HEK293 (cell line): Measurements from ENCODE around the gene MYBPH.

Experiments used
- CTCF ChIA-PET: fragments of 350-600 bp; formaldehyde crosslinking; extraction: SDS; loops from one replicate; lab custom pipeline; 2021; ENCODE audit warnings: antibody characterized with exemption; lab: Yijun Ruan, JAX
- POLR2A ChIA-PET: fragments of 300-600 bp; formaldehyde crosslinking; extraction: SDS; loops from one replicate; lab custom pipeline; 2020; ENCODE audit warnings: antibody characterized with exemption, inconsistent platforms; lab: Yijun Ruan, JAX
- H3K27ac ChIP-seq: fragments of 200-500 bp; sonication (Bioruptor generic); 2 replicates; pipeline ENCODE4 v1.5.1; 2014; ENCODE audit warnings: low read depth, low read length, control low read depth, inconsistent platforms; ENCODE audit errors: extremely low read depth
- H3K36me3 ChIP-seq, 2 experiments: fragments of 200-500 bp in 1 of 2; sonication (Bioruptor generic) in 1 of 2; 1 replicate in 1 of 2; 2 replicates in 1 of 2; pipeline ENCODE4 v1.5.1; 2014 to 2017; ENCODE audit warnings: inconsistent platforms in 2 of 2, low read length in 2 of 2; ENCODE audit not compliant: control insufficient read depth in 2 of 2, insufficient read depth in 1 of 2
- H3K4me1 ChIP-seq: fragments of 200-500 bp; sonication (Bioruptor generic); 2 replicates; pipeline ENCODE4 v1.5.1; 2014; ENCODE audit warnings: mild to moderate bottlenecking, low read length, inconsistent platforms; ENCODE audit not compliant: control insufficient read depth, insufficient read depth
- H3K4me3 ChIP-seq: 2 replicates; pipeline ENCODE4 v1.5.1; 2011; ENCODE audit warnings: low read depth, mild to moderate bottlenecking, control low read depth, low read length, moderate library complexity
- H3K9me3 ChIP-seq: fragments of 200-500 bp; sonication (Bioruptor generic); 2 replicates; pipeline ENCODE4 v1.5.1; 2014; ENCODE audit warnings: low read depth, low read length, inconsistent platforms; ENCODE audit not compliant: control insufficient read depth, insufficient read depth
- PRDM1 ChIP-seq: fragments of 450-650 bp; formaldehyde crosslinking; IDR thresholded peaks from 2 replicates; pipeline ENCODE4; 2016; ENCODE audit warnings: missing biosample characterization, missing genetic modification characterization
- SCRT2 ChIP-seq: fragments of 450-650 bp; formaldehyde crosslinking; IDR thresholded peaks from 2 replicates; pipeline ENCODE4 v1.5.1; 2016; ENCODE audit warnings: missing biosample characterization, missing genetic modification characterization
- ZBTB48 ChIP-seq: fragments of 450-650 bp; formaldehyde crosslinking; IDR thresholded peaks from 2 replicates; pipeline ENCODE4 v1.5.1; 2016; ENCODE audit warnings: missing biosample characterization, missing genetic modification characterization
- ZNF121 ChIP-seq: fragments of 450-650 bp; formaldehyde crosslinking; IDR thresholded peaks from 2 replicates; pipeline ENCODE4 v1.5.1; 2016; ENCODE audit warnings: missing biosample characterization, missing genetic modification characterization
- ZNF133 ChIP-seq: fragments of 450-650 bp; formaldehyde crosslinking; IDR thresholded peaks from 2 replicates; pipeline ENCODE4 v1.5.1; 2016; ENCODE audit warnings: missing biosample characterization, missing genetic modification characterization
- ZNF174 ChIP-seq: fragments of 450-650 bp; formaldehyde crosslinking; IDR thresholded peaks from 2 replicates; pipeline ENCODE4 v1.5.0; 2017; ENCODE audit warnings: missing biosample characterization, mild to moderate bottlenecking, missing genetic modification characterization
- ZNF24 ChIP-seq: fragments of 450-650 bp; formaldehyde crosslinking; IDR thresholded peaks from 2 replicates; pipeline ENCODE4 v1.5.1; 2016; ENCODE audit warnings: missing biosample characterization, missing genetic modification characterization
- ZNF366 ChIP-seq: fragments of 450-650 bp; formaldehyde crosslinking; conservative IDR thresholded peaks from 2 replicates; pipeline ENCODE4 v1.5.1; 2016; ENCODE audit warnings: missing biosample characterization, missing genetic modification characterization
- ZNF394 ChIP-seq: fragments of 450-650 bp; formaldehyde crosslinking; IDR thresholded peaks from 2 replicates; pipeline ENCODE4 v1.5.1; 2016; ENCODE audit warnings: missing biosample characterization, missing genetic modification characterization, mild to moderate bottlenecking, moderate library complexity, borderline replicate concordance
- ZNF514 ChIP-seq: fragments of 450-650 bp; formaldehyde crosslinking; IDR thresholded peaks from 2 replicates; pipeline ENCODE4 v1.5.1; 2016; ENCODE audit warnings: missing biosample characterization, missing genetic modification characterization
- ZNF561 ChIP-seq: fragments of 450-650 bp; IDR thresholded peaks from 2 replicates; pipeline ENCODE4 v1.5.1; 2018; ENCODE audit warnings: missing biosample characterization, missing genetic modification characterization, borderline replicate concordance
- ZNF585B ChIP-seq: fragments of 450-650 bp; formaldehyde crosslinking; IDR thresholded peaks from 2 replicates; pipeline ENCODE4 v1.5.1; 2016; ENCODE audit warnings: missing biosample characterization, missing genetic modification characterization
- ZNF596 ChIP-seq: fragments of 450-650 bp; IDR thresholded peaks from 2 replicates; pipeline ENCODE4 v1.5.0; 2018; ENCODE audit warnings: missing biosample characterization, mild to moderate bottlenecking, missing genetic modification characterization, moderate library complexity
- ZNF670 ChIP-seq: fragments of 450-650 bp; formaldehyde crosslinking; IDR thresholded peaks from 2 replicates; pipeline ENCODE4 v1.5.1; 2016; ENCODE audit warnings: missing biosample characterization, missing genetic modification characterization, low read depth
- ZNF701 ChIP-seq: fragments of 450-650 bp; formaldehyde crosslinking; IDR thresholded peaks from 2 replicates; pipeline ENCODE4 v1.5.1; 2016; ENCODE audit warnings: missing biosample characterization, missing genetic modification characterization
- TF ChIP-seq, protein P1 (sequence below): fragments of 450-650 bp; formaldehyde crosslinking; IDR thresholded peaks from 2 replicates; pipeline ENCODE4 v1.5.1; 2016; ENCODE audit warnings: missing biosample characterization, missing genetic modification characterization

The MYBPH gene

DNA sequence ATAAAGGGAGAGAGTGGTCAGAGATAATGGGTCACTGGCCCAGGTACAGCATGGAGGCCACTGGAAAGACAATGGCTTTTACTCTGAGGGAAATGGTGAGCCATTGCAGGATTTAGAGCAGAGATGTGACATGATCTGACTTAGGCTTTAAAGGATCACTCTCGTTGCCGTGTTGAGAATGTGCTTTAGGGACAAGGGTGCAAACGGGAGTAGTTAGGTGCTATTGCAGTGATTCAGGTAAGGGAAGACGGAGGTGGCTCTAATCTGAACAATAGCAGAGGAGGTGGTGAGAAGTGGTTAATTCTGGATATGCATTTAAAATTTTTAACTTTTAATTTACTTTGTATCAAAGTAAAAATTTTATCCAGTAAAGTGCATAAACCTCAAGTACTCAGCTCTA lies 38.3 kb downstream of the MYBPH start (continued):
- TF ChIP-seq ZNF174 = no peak
- TF ChIP-seq SCRT2 = no peak
- no peak for TF ChIP-seq ZNF133 (tag by site-specific recombination)
- TF ChIP-seq ZNF394 (tag by site-specific recombination) = no peak
- TF ChIP-seq PRDM1 (tag by site-specific recombination) = no peak

DNA sequence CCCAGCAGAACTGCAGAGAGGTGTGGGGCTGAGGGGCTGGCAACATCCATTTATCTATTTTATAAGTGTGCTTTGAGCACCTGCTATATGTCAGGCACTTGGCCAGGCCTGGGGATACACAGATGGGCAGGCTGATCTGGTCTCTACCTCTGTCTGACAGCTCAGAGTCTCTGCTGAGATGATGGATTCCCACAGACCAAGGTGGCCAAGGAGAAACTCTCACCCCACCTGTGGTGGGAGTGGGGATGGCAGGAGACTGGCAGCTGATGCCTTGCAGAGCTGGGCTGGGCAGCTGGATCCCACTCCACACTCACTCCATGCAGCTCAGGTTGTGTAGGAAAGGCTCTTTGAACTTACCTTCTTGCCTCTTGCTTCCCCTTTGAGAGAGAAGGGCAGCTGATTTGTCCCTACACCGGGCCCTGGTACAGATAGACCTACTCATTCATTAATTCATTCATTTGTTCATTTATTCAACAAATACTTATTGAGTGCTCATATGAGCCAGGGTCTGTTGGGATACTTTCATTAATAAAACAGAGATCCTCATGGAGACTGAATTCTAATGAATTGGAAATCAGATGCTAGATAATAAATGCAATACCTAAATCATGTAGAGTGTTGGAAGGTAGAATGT lies 39.1 kb downstream of the MYBPH start:
- H3K36me3 ChIP-seq = no peaks in the 10 kb centered on the region
- ChIA-PET CTCF (interaction anchor here (1.0 to 1.2 kb wide), 3 partner anchors 10 to 96 kb away, joined by 3 read pairs; no protein-coding TSS in a partner anchor), POLR2A (no interaction called here)
- H3K4me1 ChIP-seq = peaks cover 2% of the 10 kb centered on the region; the same call in 1 of the 2 replicates
- no peak overlapping the region for H3K4me3 ChIP-seq
- H3K27ac ChIP-seq = no peak overlapping the region
- TF ChIP-seq ZNF121 (tag by site-specific recombination) (peak; percentile 64; the same call in 1 of the 2 replicates), ZNF24 (tag by site-specific recombination) (peak; percentile 71; the same call in 1 of the 2 replicates), ZNF514 (tag by site-specific recombination) (no peak)
- H3K9me3 ChIP-seq = no peaks in the 10 kb centered on the region

DNA sequence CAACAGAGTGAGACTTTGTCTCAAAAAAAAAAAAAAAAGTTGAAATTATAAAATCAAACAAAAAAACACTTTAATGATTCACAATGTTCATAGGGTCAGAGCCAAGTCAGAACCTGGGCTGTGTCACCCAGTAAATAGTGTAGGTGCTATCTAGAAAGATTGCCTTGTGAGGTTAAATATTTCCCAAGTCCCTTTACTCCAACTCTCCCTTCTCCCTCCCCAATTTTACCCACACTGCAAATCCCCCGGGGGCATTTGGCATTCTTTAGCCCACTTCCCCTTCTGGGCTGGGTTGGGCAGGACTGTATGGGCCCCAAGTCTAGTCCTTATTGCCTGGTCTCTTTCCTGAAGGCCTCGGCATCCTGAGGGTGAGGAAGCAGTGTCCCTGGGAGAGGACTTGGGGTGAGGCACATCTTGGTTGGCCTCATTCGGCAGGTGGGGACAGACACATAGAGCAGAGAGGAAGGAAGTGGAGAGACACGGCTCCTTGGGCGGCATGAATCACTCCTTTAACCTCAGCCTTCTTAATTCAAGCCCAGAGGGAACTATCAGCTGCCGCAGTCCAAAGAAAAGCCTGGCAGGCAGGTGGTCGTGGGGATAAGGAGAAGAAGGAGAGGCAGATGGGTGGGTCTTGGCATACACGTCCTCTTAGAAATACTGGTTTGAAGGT lies 39.9 kb downstream of the MYBPH start:
- no peaks in the 10 kb centered on the region for H3K9me3 ChIP-seq
- CTCF ChIA-PET = interaction anchor here (1.0 to 1.1 kb wide), 2 partner anchors 17 to 96 kb away, joined by 3 read pairs; no protein-coding TSS in a partner anchor
- H3K4me1 ChIP-seq = peaks cover 2% of the 10 kb centered on the region; the same call in 1 of the 2 replicates

DNA sequence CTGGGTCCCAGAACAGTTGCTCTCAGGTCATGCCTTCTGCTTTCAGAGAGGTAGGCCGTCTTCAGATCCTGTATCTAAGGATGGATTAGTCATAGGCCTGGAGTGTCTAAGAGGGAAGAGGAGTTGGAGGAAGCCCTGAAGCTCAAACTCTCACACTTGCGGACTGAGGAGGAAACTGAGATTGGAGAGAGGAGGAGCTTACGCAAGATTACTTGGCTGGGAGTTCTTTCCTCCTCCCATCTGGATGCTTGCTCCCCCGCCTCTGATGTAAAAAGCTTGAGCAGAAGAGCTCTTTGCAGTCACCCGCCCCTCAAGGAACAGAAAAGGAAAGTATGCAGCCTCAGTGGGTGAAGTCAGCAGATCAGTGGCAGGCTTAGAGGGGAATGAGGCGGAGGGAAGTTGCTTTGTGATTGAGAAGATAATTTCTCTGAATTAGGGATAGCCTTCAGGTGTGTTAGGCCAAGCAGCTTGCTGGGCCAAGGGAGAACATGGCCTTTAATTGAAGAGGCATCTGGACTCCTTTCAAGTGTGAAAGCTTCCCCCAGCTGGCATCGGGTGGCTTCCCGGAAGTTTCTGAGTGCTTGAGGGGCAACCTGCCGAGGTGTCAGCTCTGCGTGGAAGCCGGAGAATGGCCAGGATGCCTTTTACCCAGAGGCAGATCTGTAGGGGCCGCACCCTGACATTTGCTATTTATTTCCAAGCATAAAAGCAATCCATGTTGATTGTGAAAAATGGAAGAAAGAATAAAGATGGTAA lies 41.5 kb downstream of the MYBPH start:
- ChIA-PET CTCF (interaction anchor here (0.6 to 3.8 kb wide), 9 partner anchors 9 to 188 kb away, joined by 3 to 21 read pairs (median 6); no protein-coding TSS in a partner anchor), POLR2A (no interaction called here)
- H3K4me1 ChIP-seq = no peaks in the 10 kb centered on the region
- no peaks in the 10 kb centered on the region for H3K9me3 ChIP-seq
- no peak overlapping the region for H3K27ac ChIP-seq
- H3K4me3 ChIP-seq = no peak overlapping the region
- no peaks in the 10 kb centered on the region for H3K36me3 ChIP-seq
- TF ChIP-seq, protein P1, sequence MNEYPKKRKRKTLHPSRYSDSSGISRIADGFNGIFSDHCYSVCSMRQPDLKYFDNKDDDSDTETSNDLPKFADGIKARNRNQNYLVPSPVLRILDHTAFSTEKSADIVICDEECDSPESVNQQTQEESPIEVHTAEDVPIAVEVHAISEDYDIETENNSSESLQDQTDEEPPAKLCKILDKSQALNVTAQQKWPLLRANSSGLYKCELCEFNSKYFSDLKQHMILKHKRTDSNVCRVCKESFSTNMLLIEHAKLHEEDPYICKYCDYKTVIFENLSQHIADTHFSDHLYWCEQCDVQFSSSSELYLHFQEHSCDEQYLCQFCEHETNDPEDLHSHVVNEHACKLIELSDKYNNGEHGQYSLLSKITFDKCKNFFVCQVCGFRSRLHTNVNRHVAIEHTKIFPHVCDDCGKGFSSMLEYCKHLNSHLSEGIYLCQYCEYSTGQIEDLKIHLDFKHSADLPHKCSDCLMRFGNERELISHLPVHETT = no peak
- TF ChIP-seq ZNF121 (tag by site-specific recombination) (no peak), ZNF701 (tag by site-specific recombination) (no peak), ZNF670 (tag by site-specific recombination) (no peak), ZNF585B (no peak), ZNF133 (tag by site-specific recombination) (no peak), ZNF596 (tag by site-specific recombination) (no peak), ZBTB48 (no peak)

More for the DNA sequence above, 39.9 kb downstream of the MYBPH start:
- Histone ChIP-seq H3K27ac (no peak overlapping the region), H3K36me3 (no peaks in the 10 kb centered on the region), H3K4me3 (no peak overlapping the region)
- POLR2A ChIA-PET = no interaction called here
- no peak for TF ChIP-seq ZNF366
- no peak for TF ChIP-seq ZNF561 (tag by site-specific recombination)
